HEK293 (cell line): Measurements from ENCODE around the gene JOSD2.

ENCODE experiments used
- ZNF211 ChIP-seq: fragments of 450-650 bp; formaldehyde crosslinking; IDR thresholded peaks from 2 replicates; pipeline ENCODE4 v1.5.1; 2016; ENCODE audit warnings: low read depth, missing biosample characterization, missing genetic modification characterization
- ZNF777 ChIP-seq: fragments of 450-650 bp; formaldehyde crosslinking; IDR thresholded peaks from 2 replicates; pipeline ENCODE4 v1.5.1; 2017; ENCODE audit warnings: missing biosample characterization, missing genetic modification characterization, borderline replicate concordance
- TF ChIP-seq, protein P1 (sequence below): fragments of 450-650 bp; formaldehyde crosslinking; IDR thresholded peaks from 2 replicates; pipeline ENCODE4 v1.5.1; 2016; ENCODE audit warnings: missing biosample characterization, missing genetic modification characterization
- TF ChIP-seq, protein P2 (sequence below): fragments of 450-650 bp; formaldehyde crosslinking; IDR thresholded peaks from 2 replicates; pipeline ENCODE4 v1.5.1; 2016; ENCODE audit warnings: missing biosample characterization, missing genetic modification characterization, low read depth

DNA sequence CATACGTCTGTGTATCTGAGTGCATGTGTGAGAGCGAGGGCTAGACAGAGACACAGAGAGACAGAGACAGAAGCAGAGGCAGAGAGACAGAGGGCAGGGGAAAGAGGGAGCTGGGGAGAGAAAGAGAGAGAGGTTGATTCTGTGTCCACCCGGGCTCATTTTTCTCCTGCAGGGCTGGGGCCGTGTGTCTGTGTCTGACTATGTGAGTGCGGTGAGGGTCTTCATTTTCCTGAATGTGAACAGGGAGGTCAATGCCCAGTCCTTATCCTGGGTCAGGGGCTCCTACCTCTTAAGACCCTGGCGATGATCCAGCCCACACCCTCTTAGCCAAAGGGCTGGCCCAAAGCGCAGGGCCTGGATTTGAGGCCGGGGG, 39.6 kb upstream of the JOSD2 start:
- TF ChIP-seq, protein P1, sequence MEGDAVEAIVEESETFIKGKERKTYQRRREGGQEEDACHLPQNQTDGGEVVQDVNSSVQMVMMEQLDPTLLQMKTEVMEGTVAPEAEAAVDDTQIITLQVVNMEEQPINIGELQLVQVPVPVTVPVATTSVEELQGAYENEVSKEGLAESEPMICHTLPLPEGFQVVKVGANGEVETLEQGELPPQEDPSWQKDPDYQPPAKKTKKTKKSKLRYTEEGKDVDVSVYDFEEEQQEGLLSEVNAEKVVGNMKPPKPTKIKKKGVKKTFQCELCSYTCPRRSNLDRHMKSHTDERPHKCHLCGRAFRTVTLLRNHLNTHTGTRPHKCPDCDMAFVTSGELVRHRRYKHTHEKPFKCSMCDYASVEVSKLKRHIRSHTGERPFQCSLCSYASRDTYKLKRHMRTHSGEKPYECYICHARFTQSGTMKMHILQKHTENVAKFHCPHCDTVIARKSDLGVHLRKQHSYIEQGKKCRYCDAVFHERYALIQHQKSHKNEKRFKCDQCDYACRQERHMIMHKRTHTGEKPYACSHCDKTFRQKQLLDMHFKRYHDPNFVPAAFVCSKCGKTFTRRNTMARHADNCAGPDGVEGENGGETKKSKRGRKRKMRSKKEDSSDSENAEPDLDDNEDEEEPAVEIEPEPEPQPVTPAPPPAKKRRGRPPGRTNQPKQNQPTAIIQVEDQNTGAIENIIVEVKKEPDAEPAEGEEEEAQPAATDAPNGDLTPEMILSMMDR (tag by site-specific recombination): no peak
- no peak for TF ChIP-seq ZNF211 (tag by site-specific recombination)
- TF ChIP-seq ZNF777: no peak
- TF ChIP-seq, protein P2, sequence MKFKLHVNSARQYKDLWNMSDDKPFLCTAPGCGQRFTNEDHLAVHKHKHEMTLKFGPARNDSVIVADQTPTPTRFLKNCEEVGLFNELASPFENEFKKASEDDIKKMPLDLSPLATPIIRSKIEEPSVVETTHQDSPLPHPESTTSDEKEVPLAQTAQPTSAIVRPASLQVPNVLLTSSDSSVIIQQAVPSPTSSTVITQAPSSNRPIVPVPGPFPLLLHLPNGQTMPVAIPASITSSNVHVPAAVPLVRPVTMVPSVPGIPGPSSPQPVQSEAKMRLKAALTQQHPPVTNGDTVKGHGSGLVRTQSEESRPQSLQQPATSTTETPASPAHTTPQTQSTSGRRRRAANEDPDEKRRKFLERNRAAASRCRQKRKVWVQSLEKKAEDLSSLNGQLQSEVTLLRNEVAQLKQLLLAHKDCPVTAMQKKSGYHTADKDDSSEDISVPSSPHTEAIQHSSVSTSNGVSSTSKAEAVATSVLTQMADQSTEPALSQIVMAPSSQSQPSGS (tag by site-specific recombination): no peak
